Stimulated activated effector memory CD8-positive, alpha-beta T cell treated with anti-CD3 and anti-CD28 coated beads, Interleukin-12 subunit alpha, Interleukin-12 subunit beta, amount 100 ng/mL, for 72 hours (primary cell): ENCODE measurements around the gene TOR1B.
"Not testable (repeated sequence)": the region's sequence is repeated elsewhere in the genome, so short reads cannot be mapped to it uniquely, and the experiment has no call there.

Experiments
- ATAC-seq: fragments of 150-1000 bp; cut with Tn5 transposase; 2 replicates; pipeline ENCODE4 v1.10.0; 2021
- DNase-seq, 2 donors: peaks; one replicate each; pipeline ENCODE4 v3.0.0; 2021 to 2022; ENCODE audit warnings: low spot score in 2 of 2
- H3K27ac Mint-ChIP-seq: one replicate; pipeline ENCODE4 v1.8.0; 2022; ENCODE audit warnings: mild to moderate bottlenecking, mixed read lengths
- H3K36me3 Mint-ChIP-seq: one replicate; pipeline ENCODE4 v1.8.0; 2022; ENCODE audit warnings: mild to moderate bottlenecking, mixed read lengths
- H3K4me1 Mint-ChIP-seq: one replicate; pipeline ENCODE4 v1.8.0; 2022; ENCODE audit warnings: mixed read lengths
- H3K4me3 Mint-ChIP-seq: one replicate; pipeline ENCODE4 v1.8.0; 2022; ENCODE audit warnings: mild to moderate bottlenecking, mixed read lengths
- H3K9me3 Mint-ChIP-seq: one replicate; pipeline ENCODE4 v1.8.0; 2022; ENCODE audit warnings: mixed read lengths

Gene TOR1B

GRCh38 chr9:129802833-129803675 is at the start of gene TOR1B:
Gene TOR1B, plus strand, starts transcription at chr9:129803184. Its CDS starts 29 bp downstream, at chr9:129803213.
- H3K4me3 Mint-ChIP-seq: peak within 1 kb of the TSS; percentile 77
- H3K36me3 Mint-ChIP-seq: peaks cover 44% of the 10 kb centered on the region
- H3K4me1 Mint-ChIP-seq: peaks cover 24% of the 10 kb centered on the region
- H3K27ac Mint-ChIP-seq: peak within 1 kb of the TSS; percentile 90
- DNase-seq (peak; percentile 95 to 99), ATAC-seq (peak; percentile 94)
- no peaks in the 10 kb centered on the region for H3K9me3 Mint-ChIP-seq

- ATAC-seq: no peak
- H3K9me3 Mint-ChIP-seq: no peaks in the 10 kb centered on the region
- H3K27ac Mint-ChIP-seq: no peak overlapping the region
- peaks cover 11% of the 10 kb centered on the region for H3K4me1 Mint-ChIP-seq
- H3K4me3 Mint-ChIP-seq: no peak overlapping the region
- no peak for DNase-seq
- H3K36me3 Mint-ChIP-seq: no peaks in the 10 kb centered on the region
Measured at GRCh38 chr9:129755151-129755550, 47.8 kb upstream of the TOR1B start.

- Mint-ChIP-seq H3K4me1 (peaks cover 11% of the 10 kb centered on the region), H3K27ac (no peak overlapping the region), H3K36me3 (no peaks in the 10 kb centered on the region), H3K4me3 (no peak overlapping the region), H3K9me3 (no peaks in the 10 kb centered on the region)
- DNase-seq: no peak
- no peak for ATAC-seq
Measured at GRCh38 chr9:129756191-129756590, 46.8 kb upstream of the TOR1B start.

GRCh38 chr9:129757045-129757444 is 45.9 kb upstream of the TOR1B start:
- DNase-seq (no peak), ATAC-seq (no peak)
- H3K4me3 Mint-ChIP-seq: no peak overlapping the region
- no peaks in the 10 kb centered on the region for H3K36me3 Mint-ChIP-seq
- H3K4me1 Mint-ChIP-seq: peaks cover 11% of the 10 kb centered on the region
- H3K27ac Mint-ChIP-seq: no peak overlapping the region
- no peaks in the 10 kb centered on the region for H3K9me3 Mint-ChIP-seq

GRCh38 chr9:129759319-129759718 is 43.7 kb upstream of the TOR1B start:
- no peaks in the 10 kb centered on the region for H3K9me3 Mint-ChIP-seq
- H3K4me1 Mint-ChIP-seq: no peaks in the 10 kb centered on the region
- DNase-seq (no peak), ATAC-seq (no peak)
- no peak overlapping the region for H3K4me3 Mint-ChIP-seq
- peak overlapping the region; percentile 58 for H3K27ac Mint-ChIP-seq
- H3K36me3 Mint-ChIP-seq: no peaks in the 10 kb centered on the region

- Mint-ChIP-seq H3K4me3 (no peak overlapping the region), H3K27ac (peak overlapping the region; percentile 58), H3K36me3 (no peaks in the 10 kb centered on the region), H3K9me3 (no peaks in the 10 kb centered on the region), H3K4me1 (no peaks in the 10 kb centered on the region)
- no peak for ATAC-seq
- no peak for DNase-seq
Measured at GRCh38 chr9:129759804-129760502, 43.0 kb upstream of the TOR1B start.

GRCh38 chr9:129760784-129761183 is 42.2 kb upstream of the TOR1B start:
- not testable (repeated sequence) for DNase-seq, H3K9me3 Mint-ChIP-seq, H3K4me3 Mint-ChIP-seq, H3K27ac Mint-ChIP-seq, H3K36me3 Mint-ChIP-seq, ATAC-seq, H3K4me1 Mint-ChIP-seq

- H3K4me3 Mint-ChIP-seq: no peak overlapping the region
- H3K36me3 Mint-ChIP-seq: no peaks in the 10 kb centered on the region
- H3K9me3 Mint-ChIP-seq: no peaks in the 10 kb centered on the region
- DNase-seq (no peak), ATAC-seq (no peak)
- H3K27ac Mint-ChIP-seq: no peak overlapping the region
- H3K4me1 Mint-ChIP-seq: no peaks in the 10 kb centered on the region
Measured at GRCh38 chr9:129761293-129761900, 41.6 kb upstream of the TOR1B start.

- H3K4me3 Mint-ChIP-seq: no peak overlapping the region
- no peaks in the 10 kb centered on the region for H3K4me1 Mint-ChIP-seq
- H3K36me3 Mint-ChIP-seq: no peaks in the 10 kb centered on the region
- no peak overlapping the region for H3K27ac Mint-ChIP-seq
- H3K9me3 Mint-ChIP-seq: no peaks in the 10 kb centered on the region
- DNase-seq (no peak), ATAC-seq (no peak)
Measured at GRCh38 chr9:129761901-129762369, 41.0 kb upstream of the TOR1B start.

GRCh38 chr9:129762370-129762984 is 40.5 kb upstream of the TOR1B start:
- not testable (repeated sequence) for ATAC-seq, H3K9me3 Mint-ChIP-seq, H3K27ac Mint-ChIP-seq, H3K36me3 Mint-ChIP-seq, DNase-seq, H3K4me1 Mint-ChIP-seq, H3K4me3 Mint-ChIP-seq

GRCh38 chr9:129762985-129763926 is 39.7 kb upstream of the TOR1B start:
- Mint-ChIP-seq H3K4me1 (no peaks in the 10 kb centered on the region), H3K36me3 (no peaks in the 10 kb centered on the region), H3K4me3 (no peak overlapping the region), H3K9me3 (no peaks in the 10 kb centered on the region), H3K27ac (no peak overlapping the region)
- DNase-seq: no peak
- no peak for ATAC-seq

- ATAC-seq (no peak), DNase-seq (no peak)
- Mint-ChIP-seq H3K9me3 (no peaks in the 10 kb centered on the region), H3K36me3 (no peaks in the 10 kb centered on the region), H3K27ac (no peak overlapping the region), H3K4me3 (no peak overlapping the region), H3K4me1 (no peaks in the 10 kb centered on the region)
Measured at GRCh38 chr9:129765764-129766317, 37.1 kb upstream of the TOR1B start.

GRCh38 chr9:129768486-129768885 is 34.5 kb upstream of the TOR1B start:
- H3K36me3 Mint-ChIP-seq: no peaks in the 10 kb centered on the region
- H3K4me1 Mint-ChIP-seq: no peaks in the 10 kb centered on the region
- no peak overlapping the region for H3K27ac Mint-ChIP-seq
- DNase-seq: no peak
- H3K9me3 Mint-ChIP-seq: no peaks in the 10 kb centered on the region
- H3K4me3 Mint-ChIP-seq: no peak overlapping the region
- ATAC-seq: no peak

- Mint-ChIP-seq H3K27ac (no peak overlapping the region), H3K4me3 (no peak overlapping the region), H3K36me3 (no peaks in the 10 kb centered on the region), H3K4me1 (peaks cover 8% of the 10 kb centered on the region), H3K9me3 (no peaks in the 10 kb centered on the region)
- no peak for DNase-seq
- ATAC-seq: no peak
Measured at GRCh38 chr9:129769669-129770068, 33.3 kb upstream of the TOR1B start.
